ENCODE results near the gene RPP21. TPM values are rescaled to one million over a fixed set of nuclear protein-coding genes. Genes with fewer than 3 reads are reported as not detected.

Gene RPP21
- total RNA-seq: 74.3 and 94.5 TPM in 2 replicates

DNA sequence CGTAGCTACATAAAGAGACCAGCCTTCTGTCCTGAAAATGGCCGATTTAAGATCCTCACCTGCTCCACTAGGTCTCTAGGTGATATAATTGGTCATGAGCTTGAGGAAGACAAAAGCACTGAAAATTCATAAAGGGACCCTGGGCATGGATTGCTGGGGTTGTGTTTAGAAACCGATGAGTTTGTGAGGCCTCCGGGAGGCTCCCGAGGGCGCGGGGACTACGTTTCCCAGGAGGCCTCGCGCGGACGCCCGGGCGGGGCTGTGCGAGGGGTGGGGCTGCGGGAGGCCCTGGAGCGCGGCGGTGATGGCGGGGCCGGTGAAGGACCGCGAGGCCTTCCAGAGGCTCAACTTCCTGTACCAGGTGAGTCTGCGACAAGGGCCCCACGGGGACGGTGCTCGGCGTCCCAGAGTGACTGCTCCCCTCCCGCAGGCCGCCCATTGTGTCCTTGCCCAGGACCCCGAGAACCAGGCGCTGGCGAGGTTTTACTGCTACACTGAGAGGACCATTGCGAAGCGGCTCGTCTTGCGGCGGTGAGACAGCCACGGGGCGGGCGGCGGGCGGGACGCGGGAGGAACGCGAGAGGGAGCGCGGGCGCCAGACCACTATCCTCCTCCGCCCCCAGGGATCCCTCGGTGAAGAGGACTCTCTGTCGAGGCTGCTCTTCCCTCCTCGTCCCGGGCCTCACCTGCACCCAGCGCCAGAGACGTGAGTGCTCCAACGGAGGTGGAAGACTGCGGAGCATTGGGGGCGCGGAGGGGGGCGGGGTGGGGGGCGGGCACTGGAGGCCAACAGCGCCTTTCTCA is at the start of gene RPP21:
Gene RPP21, plus strand, starts transcription at position 289 of the 804 bp plus-strand sequence. Its CDS starts 16 bp downstream, at position 305.
- TF ChIP-seq, protein P1, sequence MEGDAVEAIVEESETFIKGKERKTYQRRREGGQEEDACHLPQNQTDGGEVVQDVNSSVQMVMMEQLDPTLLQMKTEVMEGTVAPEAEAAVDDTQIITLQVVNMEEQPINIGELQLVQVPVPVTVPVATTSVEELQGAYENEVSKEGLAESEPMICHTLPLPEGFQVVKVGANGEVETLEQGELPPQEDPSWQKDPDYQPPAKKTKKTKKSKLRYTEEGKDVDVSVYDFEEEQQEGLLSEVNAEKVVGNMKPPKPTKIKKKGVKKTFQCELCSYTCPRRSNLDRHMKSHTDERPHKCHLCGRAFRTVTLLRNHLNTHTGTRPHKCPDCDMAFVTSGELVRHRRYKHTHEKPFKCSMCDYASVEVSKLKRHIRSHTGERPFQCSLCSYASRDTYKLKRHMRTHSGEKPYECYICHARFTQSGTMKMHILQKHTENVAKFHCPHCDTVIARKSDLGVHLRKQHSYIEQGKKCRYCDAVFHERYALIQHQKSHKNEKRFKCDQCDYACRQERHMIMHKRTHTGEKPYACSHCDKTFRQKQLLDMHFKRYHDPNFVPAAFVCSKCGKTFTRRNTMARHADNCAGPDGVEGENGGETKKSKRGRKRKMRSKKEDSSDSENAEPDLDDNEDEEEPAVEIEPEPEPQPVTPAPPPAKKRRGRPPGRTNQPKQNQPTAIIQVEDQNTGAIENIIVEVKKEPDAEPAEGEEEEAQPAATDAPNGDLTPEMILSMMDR (IDR thresholded peaks at IDR 0.05; ENCODE audit: insufficient read depth, low read length, poor library complexity, severe bottlenecking): peak; percentile 4
- no peaks in the 10 kb centered on the region for H3K36me3 ChIP-seq (ENCODE audit: control insufficient read depth, insufficient read depth, low read length)
- H3K4me3 ChIP-seq (ENCODE audit: low read depth, low read length): peak within 1 kb of the TSS; percentile 96
- no peaks in the 10 kb centered on the region for H3K27me3 ChIP-seq (ENCODE audit: control insufficient read depth, insufficient read depth, low read length)
- peak; percentile 28 for DNase-seq (ENCODE audit: low read depth)

DNA sequence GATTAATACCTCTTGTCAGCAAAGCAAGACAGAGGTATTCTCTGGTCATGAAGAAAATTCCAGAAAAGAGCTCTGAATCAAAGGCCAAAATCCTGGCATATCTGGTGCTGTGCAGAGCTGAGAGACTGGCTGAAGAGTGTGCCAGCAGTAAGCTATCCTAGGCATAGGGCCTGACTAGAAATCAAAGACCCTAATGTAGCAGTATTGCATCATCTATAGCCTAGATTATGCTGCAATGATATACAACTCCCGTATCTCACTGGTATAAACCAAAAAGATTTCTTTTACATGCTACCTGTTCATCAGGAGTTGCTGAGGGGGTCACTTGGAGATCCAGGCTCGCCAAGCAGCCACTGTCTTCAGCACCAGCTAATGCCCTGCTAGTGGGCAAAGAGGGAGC is 49.1 kb upstream of the RPP21 start:
- TF ChIP-seq, protein P1 (IDR thresholded peaks at IDR 0.05; ENCODE audit: insufficient read depth, low read length, poor library complexity, severe bottlenecking): no peak
- H3K27me3 ChIP-seq (ENCODE audit: control insufficient read depth, insufficient read depth, low read length): no peaks in the 10 kb centered on the region
- no peak for DNase-seq (ENCODE audit: low read depth)
- H3K4me3 ChIP-seq (ENCODE audit: low read depth, low read length): no peak overlapping the region
- H3K36me3 ChIP-seq (ENCODE audit: control insufficient read depth, insufficient read depth, low read length): peaks cover 3% of the 10 kb centered on the region

DNA sequence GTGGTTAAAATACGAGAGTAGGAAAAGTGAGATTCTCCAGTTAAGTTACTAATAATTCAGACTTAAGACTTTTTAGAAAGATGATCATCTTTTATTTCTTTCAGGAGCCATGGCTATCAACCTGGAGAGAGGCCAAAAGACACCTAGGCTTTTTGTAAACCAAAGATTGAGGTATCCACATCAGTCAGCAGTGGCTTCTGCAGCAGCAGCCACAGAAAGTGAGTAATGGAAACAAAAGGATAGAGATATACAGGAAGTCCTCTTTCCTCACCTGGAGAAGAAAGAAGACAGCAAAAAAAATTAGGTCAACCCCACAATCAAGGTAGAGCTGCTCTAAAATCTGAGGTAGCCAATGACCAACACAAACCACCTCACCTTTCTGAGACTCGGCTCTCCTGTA is 41.0 kb upstream of the RPP21 start:
- H3K27me3 ChIP-seq (ENCODE audit: control insufficient read depth, insufficient read depth, low read length): no peaks in the 10 kb centered on the region
- DNase-seq (ENCODE audit: low read depth): no peak
- peaks cover 1% of the 10 kb centered on the region for H3K36me3 ChIP-seq (ENCODE audit: control insufficient read depth, insufficient read depth, low read length)
- TF ChIP-seq, protein P1 (IDR thresholded peaks at IDR 0.05; ENCODE audit: insufficient read depth, low read length, poor library complexity, severe bottlenecking): no peak
- H3K4me3 ChIP-seq (ENCODE audit: low read depth, low read length): no peak overlapping the region

DNA sequence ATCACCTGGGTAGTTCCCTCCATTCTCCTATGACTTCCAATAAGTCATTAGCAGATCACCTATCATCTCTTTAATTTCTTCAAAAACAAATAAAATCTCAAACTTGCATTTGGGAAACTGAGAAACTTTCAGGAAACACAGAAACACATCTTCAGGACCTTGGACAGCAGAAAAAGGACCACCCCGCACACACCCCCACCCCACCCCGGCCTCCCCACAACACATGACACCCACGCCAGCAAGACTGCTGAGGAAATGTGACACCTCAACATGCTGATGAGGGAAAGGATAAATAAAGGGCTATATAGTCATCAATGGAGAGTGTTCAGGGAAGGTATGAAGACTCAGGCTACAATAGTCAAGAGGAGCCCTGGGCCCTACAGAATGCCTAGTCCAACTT is 33.9 kb upstream of the RPP21 start:
- no peak overlapping the region for H3K4me3 ChIP-seq (ENCODE audit: low read depth, low read length)
- TF ChIP-seq, protein P1 (IDR thresholded peaks at IDR 0.05; ENCODE audit: insufficient read depth, low read length, poor library complexity, severe bottlenecking): no peak
- no peaks in the 10 kb centered on the region for H3K27me3 ChIP-seq (ENCODE audit: control insufficient read depth, insufficient read depth, low read length)
- H3K36me3 ChIP-seq (ENCODE audit: control insufficient read depth, insufficient read depth, low read length): peaks cover 4% of the 10 kb centered on the region
- DNase-seq (ENCODE audit: low read depth): no peak

DNA sequence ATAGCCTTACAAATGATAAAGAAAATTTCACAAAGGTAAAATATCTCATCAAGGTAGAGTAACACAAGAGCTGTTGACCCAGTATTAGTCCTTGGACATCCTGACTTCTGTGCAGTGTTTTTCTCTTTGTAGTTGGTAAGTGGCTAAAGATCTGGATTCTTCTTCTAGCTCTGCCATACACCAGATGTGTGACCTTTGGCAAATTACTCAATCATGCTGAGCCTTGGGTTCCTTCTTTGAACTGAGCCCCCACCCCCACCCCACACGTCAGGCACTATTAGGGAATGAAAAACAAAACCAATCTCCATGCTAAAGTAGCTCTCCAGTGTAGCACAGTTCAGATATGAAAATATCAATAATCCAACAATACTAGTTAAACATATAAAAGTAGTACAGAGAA is 33.3 kb upstream of the RPP21 start:
- TF ChIP-seq, protein P1 (IDR thresholded peaks at IDR 0.05; ENCODE audit: insufficient read depth, low read length, poor library complexity, severe bottlenecking): no peak
- peaks cover 4% of the 10 kb centered on the region for H3K36me3 ChIP-seq (ENCODE audit: control insufficient read depth, insufficient read depth, low read length)
- no peaks in the 10 kb centered on the region for H3K27me3 ChIP-seq (ENCODE audit: control insufficient read depth, insufficient read depth, low read length)
- no peak overlapping the region for H3K4me3 ChIP-seq (ENCODE audit: low read depth, low read length)
- DNase-seq (ENCODE audit: low read depth): no peak

DNA sequence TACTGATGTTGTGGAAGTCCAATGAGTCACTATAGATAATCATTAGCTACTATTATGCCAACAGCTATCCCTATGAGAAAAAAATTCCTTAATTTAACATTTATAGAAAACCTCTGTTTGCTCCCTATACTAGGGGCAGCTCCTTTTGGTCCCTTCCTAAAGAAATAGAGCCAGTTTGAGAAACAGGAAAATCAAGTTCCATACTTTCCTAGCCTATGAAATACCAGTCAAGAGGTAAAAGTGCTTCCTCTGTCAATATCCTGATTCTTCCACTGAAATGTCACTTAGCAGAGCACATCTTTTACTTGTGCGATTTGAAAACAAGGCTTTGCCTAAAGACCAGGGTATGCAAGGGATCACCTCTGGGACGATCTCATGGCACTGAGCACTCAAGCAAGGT is 32.7 kb upstream of the RPP21 start:
- Histone ChIP-seq H3K27me3 (ENCODE audit: control insufficient read depth, insufficient read depth, low read length) (no peaks in the 10 kb centered on the region), H3K36me3 (ENCODE audit: control insufficient read depth, insufficient read depth, low read length) (peaks cover 3% of the 10 kb centered on the region), H3K4me3 (ENCODE audit: low read depth, low read length) (no peak overlapping the region)
- DNase-seq (ENCODE audit: low read depth): no peak
- TF ChIP-seq, protein P1 (IDR thresholded peaks at IDR 0.05; ENCODE audit: insufficient read depth, low read length, poor library complexity, severe bottlenecking): no peak
